ENCODE results near the gene VSTM4.

DNA sequence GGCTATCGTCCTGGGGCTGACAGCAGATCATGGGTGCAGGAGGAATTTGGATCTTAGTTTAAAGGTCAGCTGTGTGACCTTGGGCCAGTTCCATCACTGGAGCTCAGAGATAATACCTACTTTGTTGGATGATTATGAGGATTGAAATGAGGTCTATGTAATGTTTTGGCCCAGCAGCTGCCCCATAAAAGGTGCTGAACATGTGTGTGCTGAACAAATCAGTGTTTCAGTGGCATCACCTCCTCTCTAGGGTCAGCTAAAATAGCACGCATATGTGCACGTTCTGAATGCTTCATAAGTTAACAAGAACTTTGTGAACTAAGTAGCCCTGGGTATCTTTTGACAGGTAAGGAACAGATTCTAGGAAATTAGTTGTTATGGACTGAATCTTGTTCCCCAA, 90.8 kb downstream of the VSTM4 start:
- no peak for TF ChIP-seq SMC3 (IDR thresholded peaks at IDR 0.05; ENCODE audit: low read depth, low read length)
- TF ChIP-seq POLR2A (IDR thresholded peaks at IDR 0.05; ENCODE audit: low read depth, low read length), result no peak
- TF ChIP-seq, protein P1, sequence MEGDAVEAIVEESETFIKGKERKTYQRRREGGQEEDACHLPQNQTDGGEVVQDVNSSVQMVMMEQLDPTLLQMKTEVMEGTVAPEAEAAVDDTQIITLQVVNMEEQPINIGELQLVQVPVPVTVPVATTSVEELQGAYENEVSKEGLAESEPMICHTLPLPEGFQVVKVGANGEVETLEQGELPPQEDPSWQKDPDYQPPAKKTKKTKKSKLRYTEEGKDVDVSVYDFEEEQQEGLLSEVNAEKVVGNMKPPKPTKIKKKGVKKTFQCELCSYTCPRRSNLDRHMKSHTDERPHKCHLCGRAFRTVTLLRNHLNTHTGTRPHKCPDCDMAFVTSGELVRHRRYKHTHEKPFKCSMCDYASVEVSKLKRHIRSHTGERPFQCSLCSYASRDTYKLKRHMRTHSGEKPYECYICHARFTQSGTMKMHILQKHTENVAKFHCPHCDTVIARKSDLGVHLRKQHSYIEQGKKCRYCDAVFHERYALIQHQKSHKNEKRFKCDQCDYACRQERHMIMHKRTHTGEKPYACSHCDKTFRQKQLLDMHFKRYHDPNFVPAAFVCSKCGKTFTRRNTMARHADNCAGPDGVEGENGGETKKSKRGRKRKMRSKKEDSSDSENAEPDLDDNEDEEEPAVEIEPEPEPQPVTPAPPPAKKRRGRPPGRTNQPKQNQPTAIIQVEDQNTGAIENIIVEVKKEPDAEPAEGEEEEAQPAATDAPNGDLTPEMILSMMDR (conservative IDR thresholded peaks at IDR 0.05; ENCODE audit: low read depth, low read length), result no peak
- no peak for TF ChIP-seq MXI1 (IDR thresholded peaks at IDR 0.05; ENCODE audit: borderline replicate concordance, low read depth, low read length)
- TF ChIP-seq CHD1 (IDR thresholded peaks at IDR 0.05; ENCODE audit: low read depth, low read length), result no peak
- no peak for TF ChIP-seq CEBPB (IDR thresholded peaks at IDR 0.05; ENCODE audit: low read depth, low read length)
- TF ChIP-seq, protein P2, sequence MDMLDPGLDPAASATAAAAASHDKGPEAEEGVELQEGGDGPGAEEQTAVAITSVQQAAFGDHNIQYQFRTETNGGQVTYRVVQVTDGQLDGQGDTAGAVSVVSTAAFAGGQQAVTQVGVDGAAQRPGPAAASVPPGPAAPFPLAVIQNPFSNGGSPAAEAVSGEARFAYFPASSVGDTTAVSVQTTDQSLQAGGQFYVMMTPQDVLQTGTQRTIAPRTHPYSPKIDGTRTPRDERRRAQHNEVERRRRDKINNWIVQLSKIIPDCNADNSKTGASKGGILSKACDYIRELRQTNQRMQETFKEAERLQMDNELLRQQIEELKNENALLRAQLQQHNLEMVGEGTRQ (IDR thresholded peaks at IDR 0.05; ENCODE audit: low read depth, low read length), result no peak
- TF ChIP-seq MAZ (IDR thresholded peaks at IDR 0.05; ENCODE audit: borderline replicate concordance, low read depth, low read length), result no peak
